Measurements from ENCODE around the gene METRN.

DNA sequence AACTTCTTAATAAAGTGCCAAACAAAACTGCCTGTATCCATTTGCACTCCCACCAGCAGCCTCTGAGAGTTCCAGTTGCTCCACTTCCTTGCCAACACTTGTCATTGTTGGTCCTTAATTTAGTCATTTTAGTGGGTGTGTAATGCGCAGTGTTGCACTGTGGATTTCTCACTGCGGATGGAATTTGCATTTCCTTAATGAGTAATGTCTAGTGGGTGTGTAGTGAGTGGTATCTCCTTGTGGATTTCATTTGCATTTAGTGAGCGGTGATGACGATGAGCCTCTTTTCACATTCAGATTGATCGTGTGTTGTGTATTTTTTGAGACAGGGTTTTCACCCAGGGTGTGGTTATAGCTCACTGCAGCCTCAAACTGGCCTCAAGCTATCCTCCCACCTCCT is 41.5 kb downstream of the METRN start:
- TF ChIP-seq, protein P1, sequence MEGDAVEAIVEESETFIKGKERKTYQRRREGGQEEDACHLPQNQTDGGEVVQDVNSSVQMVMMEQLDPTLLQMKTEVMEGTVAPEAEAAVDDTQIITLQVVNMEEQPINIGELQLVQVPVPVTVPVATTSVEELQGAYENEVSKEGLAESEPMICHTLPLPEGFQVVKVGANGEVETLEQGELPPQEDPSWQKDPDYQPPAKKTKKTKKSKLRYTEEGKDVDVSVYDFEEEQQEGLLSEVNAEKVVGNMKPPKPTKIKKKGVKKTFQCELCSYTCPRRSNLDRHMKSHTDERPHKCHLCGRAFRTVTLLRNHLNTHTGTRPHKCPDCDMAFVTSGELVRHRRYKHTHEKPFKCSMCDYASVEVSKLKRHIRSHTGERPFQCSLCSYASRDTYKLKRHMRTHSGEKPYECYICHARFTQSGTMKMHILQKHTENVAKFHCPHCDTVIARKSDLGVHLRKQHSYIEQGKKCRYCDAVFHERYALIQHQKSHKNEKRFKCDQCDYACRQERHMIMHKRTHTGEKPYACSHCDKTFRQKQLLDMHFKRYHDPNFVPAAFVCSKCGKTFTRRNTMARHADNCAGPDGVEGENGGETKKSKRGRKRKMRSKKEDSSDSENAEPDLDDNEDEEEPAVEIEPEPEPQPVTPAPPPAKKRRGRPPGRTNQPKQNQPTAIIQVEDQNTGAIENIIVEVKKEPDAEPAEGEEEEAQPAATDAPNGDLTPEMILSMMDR (IDR thresholded peaks at IDR 0.05) = no peak
- no peak for TF ChIP-seq EZH2 (IDR thresholded peaks at IDR 0.05; ENCODE audit: borderline replicate concordance, insufficient read depth, low read depth, low read length, poor library complexity, severe bottlenecking)
